H9 (cell line): ENCODE results near the gene TSC22D1. TPM values are rescaled to one million over a fixed set of nuclear protein-coding genes. Genes with fewer than 3 reads are reported as not detected.

ENCODE experiments used
- DNase-seq: peaks from one replicate; pipeline ENCODE4 v3.0.0-alpha.2; 2017
- H2AFZ ChIP-seq: one replicate; pipeline ENCODE4 v1.6.1; 2013; ENCODE audit warnings: mild to moderate bottlenecking, low read length, control low read depth, moderate library complexity
- H2AK5ac ChIP-seq: 2 replicates; pipeline ENCODE4 v1.6.1; 2013; ENCODE audit warnings: low read length, control low read depth, mixed read lengths; ENCODE audit not compliant: insufficient read length
- H2BK120ac ChIP-seq: one replicate; pipeline ENCODE4 v1.6.1; 2013; ENCODE audit warnings: low read depth, mild to moderate bottlenecking, low read length, control low read depth, inconsistent platforms; ENCODE audit not compliant: poor library complexity, severe bottlenecking
- H2BK12ac ChIP-seq: 2 replicates; pipeline ENCODE4 v1.6.1; 2013; ENCODE audit warnings: low read length, control low read depth, mixed read lengths, low read depth; ENCODE audit not compliant: insufficient read length
- H2BK15ac ChIP-seq: 2 replicates; pipeline ENCODE4 v1.6.1; 2013; ENCODE audit warnings: low read depth, low read length, control low read depth
- H2BK20ac ChIP-seq: one replicate; pipeline ENCODE4 v1.6.1; 2013; ENCODE audit warnings: low read depth, mild to moderate bottlenecking, low read length, control low read depth, inconsistent platforms; ENCODE audit not compliant: poor library complexity, severe bottlenecking
- H2BK5ac ChIP-seq: 2 replicates; pipeline ENCODE4 v1.6.1; 2013; ENCODE audit warnings: low read length, control low read depth, mixed read lengths; ENCODE audit not compliant: insufficient read length
- H3K14ac ChIP-seq: 2 replicates; pipeline ENCODE4 v1.6.1; 2013; ENCODE audit warnings: low read length, control low read depth; ENCODE audit not compliant: insufficient read depth
- H3K18ac ChIP-seq: 2 replicates; pipeline ENCODE4 v1.6.1; 2013; ENCODE audit warnings: low read depth, mild to moderate bottlenecking, mixed read lengths, low read length, control low read depth; ENCODE audit not compliant: insufficient read length
- H3K23ac ChIP-seq: 2 replicates; pipeline ENCODE4 v1.6.1; 2013; ENCODE audit warnings: low read length, control low read depth, mixed read lengths, low read depth; ENCODE audit not compliant: insufficient read length
- H3K23me2 ChIP-seq: 2 replicates; pipeline ENCODE4 v1.6.1; 2013; ENCODE audit warnings: low read depth, mild to moderate bottlenecking, mixed read lengths, low read length, control low read depth; ENCODE audit not compliant: insufficient read length, poor library complexity, severe bottlenecking
- H3K27ac ChIP-seq: 2 replicates; pipeline ENCODE4 v1.5.1; 2013; ENCODE audit warnings: low read length, control low read depth, mixed read lengths, low read depth; ENCODE audit not compliant: insufficient read length
- H3K27me3 ChIP-seq: 2 replicates; pipeline ENCODE4 v1.6.1; 2013; ENCODE audit warnings: low read length, control low read depth, inconsistent platforms; ENCODE audit not compliant: insufficient read depth
- H3K4ac ChIP-seq: 2 replicates; pipeline ENCODE4 v1.6.1; 2013; ENCODE audit warnings: low read depth, mild to moderate bottlenecking, control low read depth, inconsistent platforms, low read length, moderate library complexity
- H3K4me1 ChIP-seq: 2 replicates; pipeline ENCODE4 v1.6.1; 2013; ENCODE audit warnings: low read length, control low read depth, inconsistent platforms; ENCODE audit not compliant: insufficient read depth
- H3K4me2 ChIP-seq: 2 replicates; pipeline ENCODE4 v1.6.1; 2013; ENCODE audit warnings: low read length, control low read depth, mixed read lengths; ENCODE audit not compliant: insufficient read length, insufficient read depth
- H3K56ac ChIP-seq: 2 replicates; pipeline ENCODE4 v1.6.1; 2013; ENCODE audit warnings: low read depth, mild to moderate bottlenecking, mixed read lengths, low read length, control low read depth; ENCODE audit not compliant: insufficient read length
- H3K79me1 ChIP-seq: 2 replicates; pipeline ENCODE4 v1.6.1; 2013; ENCODE audit warnings: low read depth, mild to moderate bottlenecking, moderate library complexity, low read length, control low read depth, inconsistent platforms; ENCODE audit not compliant: insufficient read depth, poor library complexity, severe bottlenecking
- H3K79me2 ChIP-seq: 2 replicates; pipeline ENCODE4 v1.6.1; 2013; ENCODE audit warnings: low read length, control low read depth, inconsistent platforms; ENCODE audit not compliant: insufficient read depth
- H3K9ac ChIP-seq: 2 replicates; pipeline ENCODE4 v1.6.1; 2013; ENCODE audit warnings: low read length, control low read depth, mixed read lengths; ENCODE audit not compliant: insufficient read length; ENCODE audit errors: extremely low read depth
- H3K9me3 ChIP-seq: one replicate; pipeline ENCODE4 v1.6.1; 2013; ENCODE audit warnings: low read depth, low read length, inconsistent platforms; ENCODE audit not compliant: control insufficient read depth
- H3T11ph ChIP-seq: one replicate; pipeline ENCODE4 v1.6.1; 2013; ENCODE audit warnings: mild to moderate bottlenecking, low read length, control low read depth, inconsistent platforms
- H4K20me1 ChIP-seq: one replicate; pipeline ENCODE4 v1.6.1; 2013; ENCODE audit not compliant: control insufficient read depth, insufficient read length, insufficient read depth
- H4K5ac ChIP-seq: 2 replicates; pipeline ENCODE4 v1.6.1; 2013; ENCODE audit warnings: low read depth, mild to moderate bottlenecking, mixed read lengths, low read length, control low read depth; ENCODE audit not compliant: insufficient read length
- H4K8ac ChIP-seq: replicated peaks from 2 replicates; pipeline ENCODE4 v1.6.1; 2013; ENCODE audit warnings: low read length, control low read depth, mixed read lengths, low read depth; ENCODE audit not compliant: insufficient read length
- H4K91ac ChIP-seq: 2 replicates; pipeline ENCODE4 v1.6.1; 2013; ENCODE audit warnings: low read depth, mild to moderate bottlenecking, moderate library complexity, mixed read lengths, low read length, control low read depth; ENCODE audit not compliant: insufficient read length
- H3K27ac Mint-ChIP-seq, 3 experiments: 2 replicates in 2 of 3; 3 replicates in 1 of 3; pipeline ENCODE4 v1.8.0; 2020 to 2021; ENCODE audit warnings: mixed read lengths in 3 of 3, mild to moderate bottlenecking in 1 of 3, moderate library complexity in 1 of 3
- H3K27me3 Mint-ChIP-seq: 2 replicates; pipeline ENCODE4 v1.8.0; 2021; ENCODE audit warnings: low read depth, mild to moderate bottlenecking, moderate library complexity, mixed read lengths
- H3K36me3 Mint-ChIP-seq, 3 experiments: 2 replicates in 2 of 3; 3 replicates in 1 of 3; pipeline ENCODE4 v1.8.0; 2020 to 2021; ENCODE audit warnings: low read depth in 3 of 3, mixed read lengths in 3 of 3; ENCODE audit not compliant: insufficient read depth in 1 of 3
- H3K4me1 Mint-ChIP-seq, 2 experiments: 2 replicates each; pipeline ENCODE4 v1.8.0; 2020; ENCODE audit warnings: mixed read lengths in 2 of 2
- H3K4me3 Mint-ChIP-seq, 2 experiments: 2 replicates in 1 of 2; 3 replicates in 1 of 2; pipeline ENCODE4 v1.8.0; 2020 to 2021; ENCODE audit warnings: mild to moderate bottlenecking in 2 of 2, mixed read lengths in 2 of 2, moderate library complexity in 1 of 2
- H3K9me3 Mint-ChIP-seq, 2 experiments: 2 replicates in 1 of 2; 3 replicates in 1 of 2; pipeline ENCODE4 v1.8.0; 2020; ENCODE audit warnings: mild to moderate bottlenecking in 2 of 2, mixed read lengths in 2 of 2, moderate library complexity in 1 of 2
- WGBS: extraction: QIAGEN DNeasy Blood & Tissue Kit; methylation state at CpG from one replicate; pipeline ENCODE4 v1.1.7; 2013; ENCODE audit warnings: missing lambda C conversion rate, low lambda C conversion rate, mixed read lengths; ENCODE audit not compliant: insufficient read length; ENCODE audit errors: extremely low coverage; 5-methylcytosine and 5-hydroxymethylcytosine counted together
- total RNA-seq: library from RNA; stranded (reverse); gene quantifications from 2 replicates; pipeline ENCODE4 v1.2.1, GENCODE V29; 2021
- TF ChIP-seq, protein P1 (sequence below): fragments of 200-600 bp; sonication (generic); conservative IDR thresholded peaks from 3 replicates; pipeline ENCODE4 v1.8.0; 2021; ENCODE audit warnings: antibody characterized with exemption, mild to moderate bottlenecking

Gene TSC22D1
- total RNA-seq, 1 experiment from 2014 or later, result 76.7 TPM

DNA sequence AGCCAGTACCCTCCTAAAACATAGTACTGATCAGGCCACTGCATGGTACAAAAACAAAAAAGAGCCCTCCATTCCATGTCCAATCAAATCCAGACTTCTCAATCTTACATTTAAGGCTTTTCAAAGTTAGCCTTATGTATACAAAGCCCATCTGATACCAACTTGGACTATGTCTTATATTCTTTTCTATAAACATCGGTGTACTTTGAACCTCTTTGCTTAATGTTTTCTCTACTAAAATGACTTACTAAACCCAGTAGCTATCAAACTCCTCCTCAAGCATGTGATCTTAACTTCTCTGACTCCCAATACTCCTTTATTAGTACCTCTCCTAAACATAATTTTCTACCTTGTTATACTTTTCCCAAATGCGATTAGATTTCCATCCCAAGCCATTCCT is 14.8 kb downstream of the TSC22D1 start:
- Histone ChIP-seq H2AFZ (no peak overlapping the region), H4K8ac (no peak overlapping the region), H4K20me1 (no peaks in the 10 kb centered on the region), H3K18ac (no peak overlapping the region), H3K4me2 (no peak overlapping the region), H4K91ac (no peak overlapping the region), H2BK15ac (no peak overlapping the region), H3K9ac (no peak overlapping the region), H3K27ac (no peak overlapping the region), H2BK5ac (no peak overlapping the region), H3K23me2 (no peaks in the 10 kb centered on the region), H3K79me1 (peaks cover 6% of the 10 kb centered on the region), H3K23ac (no peak overlapping the region), H3K27me3 (no peaks in the 10 kb centered on the region), H2AK5ac (no peak overlapping the region), H3K14ac (no peak overlapping the region), H3K56ac (no peak overlapping the region), H3T11ph (no peak overlapping the region), H3K79me2 (peaks cover 25% of the 10 kb centered on the region; the same call in 1 of the 2 replicates), H3K9me3 (no peaks in the 10 kb centered on the region), H2BK120ac (no peak overlapping the region), H2BK12ac (no peak overlapping the region), H3K4me1 (no peaks in the 10 kb centered on the region), H2BK20ac (no peak overlapping the region), H4K5ac (no peak overlapping the region), H3K4ac (no peak overlapping the region)
- H3K27me3 Mint-ChIP-seq, result no peaks in the 10 kb centered on the region
- peaks cover 0 to 19% (median 8%) of the 10 kb centered on the region in 3 experiments; a peak in 5 of 7 replicates for H3K36me3 Mint-ChIP-seq
- H3K27ac Mint-ChIP-seq, result peak overlapping the region in 2 of 3 experiments; percentile 40 to 42; a peak in 2 of 7 replicates
- H3K4me3 Mint-ChIP-seq, result no peak overlapping the region
- no peaks in the 10 kb centered on the region for H3K9me3 Mint-ChIP-seq
- no peak for DNase-seq
- peaks cover 22 to 28% of the 10 kb centered on the region in 2 experiments for H3K4me1 Mint-ChIP-seq
- no CpG with 5 or more reads among the region's 2 CpGs for WGBS
- TF ChIP-seq, protein P1, sequence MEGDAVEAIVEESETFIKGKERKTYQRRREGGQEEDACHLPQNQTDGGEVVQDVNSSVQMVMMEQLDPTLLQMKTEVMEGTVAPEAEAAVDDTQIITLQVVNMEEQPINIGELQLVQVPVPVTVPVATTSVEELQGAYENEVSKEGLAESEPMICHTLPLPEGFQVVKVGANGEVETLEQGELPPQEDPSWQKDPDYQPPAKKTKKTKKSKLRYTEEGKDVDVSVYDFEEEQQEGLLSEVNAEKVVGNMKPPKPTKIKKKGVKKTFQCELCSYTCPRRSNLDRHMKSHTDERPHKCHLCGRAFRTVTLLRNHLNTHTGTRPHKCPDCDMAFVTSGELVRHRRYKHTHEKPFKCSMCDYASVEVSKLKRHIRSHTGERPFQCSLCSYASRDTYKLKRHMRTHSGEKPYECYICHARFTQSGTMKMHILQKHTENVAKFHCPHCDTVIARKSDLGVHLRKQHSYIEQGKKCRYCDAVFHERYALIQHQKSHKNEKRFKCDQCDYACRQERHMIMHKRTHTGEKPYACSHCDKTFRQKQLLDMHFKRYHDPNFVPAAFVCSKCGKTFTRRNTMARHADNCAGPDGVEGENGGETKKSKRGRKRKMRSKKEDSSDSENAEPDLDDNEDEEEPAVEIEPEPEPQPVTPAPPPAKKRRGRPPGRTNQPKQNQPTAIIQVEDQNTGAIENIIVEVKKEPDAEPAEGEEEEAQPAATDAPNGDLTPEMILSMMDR, result no peak
